NCI-H1092 treated with DMSO at 0.1 percent for 48 hours (cell line): Measurements from ENCODE around the gene IL1RAPL1.

ENCODE experiments used
- DNase-seq: peaks from one replicate; lab custom pipeline; 2025; lab: John Stamatoyannopoulos, UW

Gene IL1RAPL1

DNA sequence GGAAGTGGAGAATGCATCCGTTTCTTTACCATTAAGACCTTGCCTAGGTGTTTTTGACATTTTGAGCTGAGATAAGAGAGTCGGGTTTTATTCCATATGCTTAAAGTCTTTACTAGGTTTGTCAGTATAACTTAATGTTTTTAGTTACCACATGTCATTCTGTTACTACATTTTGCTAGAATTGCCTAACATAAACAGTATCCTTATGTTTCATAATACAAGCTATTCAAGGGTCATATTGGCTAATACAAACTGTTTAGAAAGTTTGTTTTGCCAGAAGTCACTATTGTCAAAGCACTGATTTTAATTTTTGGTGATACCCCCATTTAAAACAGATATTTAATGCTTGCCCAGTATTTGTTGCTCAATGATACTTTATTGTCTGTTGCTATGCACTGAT is 1200.4 kb downstream of the IL1RAPL1 start:
- no peak for DNase-seq

DNA sequence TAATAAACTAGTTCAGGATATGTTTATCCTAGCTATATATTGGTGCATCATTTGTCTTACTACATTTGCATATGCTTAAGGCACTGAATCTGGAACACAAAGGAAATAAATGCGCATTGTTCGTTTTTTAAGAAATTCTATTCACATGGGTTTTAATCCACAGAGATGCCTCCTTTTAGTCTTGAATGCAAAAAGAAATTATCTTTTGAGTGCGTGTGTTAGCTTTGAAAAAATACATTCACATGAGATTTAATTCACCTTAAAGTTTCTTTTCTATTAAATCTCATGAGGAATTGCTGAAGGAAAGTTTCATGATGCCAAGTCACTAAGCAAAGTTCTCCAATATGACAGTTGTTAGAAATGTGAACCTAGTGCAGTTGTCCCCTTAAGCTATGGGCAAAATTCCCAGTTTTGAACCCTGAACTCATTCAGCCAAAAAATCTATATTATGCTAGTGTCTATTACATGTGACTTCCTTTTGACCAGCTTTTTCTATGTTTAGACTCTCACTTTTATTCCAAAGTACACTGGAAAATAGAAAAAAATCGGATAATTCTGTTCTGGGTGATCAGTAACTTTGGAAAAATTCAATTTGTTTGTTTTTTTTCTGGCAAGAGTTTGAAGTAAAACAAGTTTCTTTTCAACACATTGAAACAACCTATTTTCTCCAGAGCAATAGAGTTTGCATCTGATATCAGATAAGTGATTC is 1201.9 kb downstream of the IL1RAPL1 start:
- no peak for DNase-seq

DNA sequence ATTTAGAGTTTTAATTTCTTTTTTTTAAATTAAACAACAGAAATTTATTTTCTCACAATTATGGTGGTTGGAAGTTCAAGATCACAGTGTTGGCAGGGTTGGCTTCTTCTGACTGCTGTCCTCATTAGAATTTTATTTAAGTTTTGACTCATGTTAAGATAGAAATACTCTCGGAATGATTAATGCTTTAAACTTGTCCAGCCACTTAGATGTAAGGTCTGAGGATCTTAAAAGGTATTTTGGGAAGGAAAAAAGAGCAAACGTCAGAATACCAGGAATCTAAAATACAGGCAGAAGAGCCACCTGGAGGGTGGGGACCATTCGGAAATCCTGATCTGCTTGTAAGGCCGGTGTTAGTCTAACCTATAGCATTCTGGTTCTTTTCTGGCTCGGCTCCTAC is 1205.1 kb downstream of the IL1RAPL1 start:
- DNase-seq, result no peak

DNA sequence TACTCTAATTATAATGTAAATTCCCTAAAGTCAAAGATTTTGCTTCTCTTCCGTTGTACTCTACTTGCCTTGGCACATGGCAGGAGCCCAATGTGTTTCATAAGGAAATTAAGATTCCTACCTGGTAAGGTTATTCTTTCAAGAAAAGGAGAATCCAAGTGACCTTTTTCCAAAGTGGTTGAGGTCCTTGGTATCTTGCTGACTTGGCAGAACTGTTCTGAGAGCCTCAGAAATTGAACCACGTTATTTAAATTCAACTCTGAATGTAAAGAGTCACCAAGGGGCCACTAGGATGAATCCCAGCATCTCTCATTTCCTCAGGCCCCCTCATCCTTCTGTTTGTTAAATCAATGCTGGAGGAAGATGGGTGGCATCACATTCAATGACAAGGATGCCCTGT is 1209.9 kb downstream of the IL1RAPL1 start:
- DNase-seq, result no peak

DNA sequence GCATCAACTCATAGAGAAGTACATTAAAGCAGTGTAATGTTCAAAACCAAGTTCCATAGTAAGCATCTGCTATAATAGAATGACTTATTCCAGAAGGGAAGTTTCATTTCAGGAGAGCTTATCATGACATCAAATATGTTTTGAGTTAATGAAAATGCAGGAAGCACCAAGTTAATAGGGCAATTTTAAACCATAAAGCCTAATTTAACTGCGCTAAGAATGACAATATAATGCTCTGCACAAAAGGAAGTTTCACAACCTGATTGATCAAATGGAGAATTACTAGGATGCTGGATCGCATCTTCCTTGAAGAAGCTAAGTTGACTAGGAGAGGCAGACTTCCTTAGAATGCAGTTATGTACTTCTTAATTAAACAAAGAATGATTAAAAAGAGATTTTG is 1211.2 kb downstream of the IL1RAPL1 start:
- no peak for DNase-seq

DNA sequence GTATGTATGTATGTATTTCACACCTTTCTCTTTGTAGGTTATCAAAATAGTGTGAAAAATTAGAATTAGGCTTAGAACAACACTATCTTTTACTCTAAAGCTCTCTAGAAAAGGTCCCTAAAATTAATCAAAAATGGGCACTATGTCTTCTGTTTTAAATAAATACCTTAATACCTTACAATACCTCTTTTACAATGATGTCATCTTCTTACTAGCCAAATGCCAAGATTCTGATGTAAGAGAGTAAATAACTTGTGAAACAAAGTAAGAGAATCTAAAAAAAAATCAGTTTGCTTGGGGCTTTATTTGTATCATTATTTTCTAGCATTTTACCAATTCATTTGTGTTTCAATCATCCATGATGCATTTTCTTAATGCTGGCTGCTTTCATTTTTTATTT is 1225.9 kb downstream of the IL1RAPL1 start:
- no peak for DNase-seq

DNA sequence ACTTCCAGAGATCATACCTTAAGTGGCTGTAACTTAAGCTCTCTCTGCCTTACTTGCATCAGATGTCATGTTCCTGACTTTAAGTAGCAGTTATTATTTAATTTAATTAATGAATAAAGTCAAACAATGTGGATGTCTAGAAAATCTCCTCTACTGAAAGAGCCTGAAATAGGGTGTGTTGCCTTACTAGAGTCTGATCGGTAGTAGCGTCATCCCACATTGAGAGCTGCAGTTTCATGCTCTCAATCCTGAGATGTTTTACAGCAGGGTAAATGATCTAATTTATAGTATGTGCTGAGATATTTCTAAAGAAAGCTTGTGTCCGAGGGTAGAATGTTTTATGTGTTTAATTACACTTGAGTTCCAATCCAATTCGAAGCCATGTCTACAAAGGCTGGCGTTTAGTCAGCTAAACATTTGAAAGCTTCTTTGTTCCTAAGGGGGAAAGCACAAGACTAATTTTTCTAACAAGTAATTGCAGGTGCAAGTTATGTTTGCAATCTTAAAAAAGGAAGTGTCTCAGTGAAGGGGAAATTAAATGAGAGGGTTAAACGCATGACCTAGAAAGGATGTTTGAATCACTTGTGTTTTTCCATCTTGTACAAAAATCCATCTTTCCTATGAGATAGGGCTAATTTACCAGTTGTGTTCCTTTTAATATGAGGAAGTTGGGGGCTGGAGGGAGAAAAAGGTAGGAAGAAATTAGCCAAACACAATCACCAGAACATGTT is 1237.1 kb downstream of the IL1RAPL1 start:
- no peak for DNase-seq

DNA sequence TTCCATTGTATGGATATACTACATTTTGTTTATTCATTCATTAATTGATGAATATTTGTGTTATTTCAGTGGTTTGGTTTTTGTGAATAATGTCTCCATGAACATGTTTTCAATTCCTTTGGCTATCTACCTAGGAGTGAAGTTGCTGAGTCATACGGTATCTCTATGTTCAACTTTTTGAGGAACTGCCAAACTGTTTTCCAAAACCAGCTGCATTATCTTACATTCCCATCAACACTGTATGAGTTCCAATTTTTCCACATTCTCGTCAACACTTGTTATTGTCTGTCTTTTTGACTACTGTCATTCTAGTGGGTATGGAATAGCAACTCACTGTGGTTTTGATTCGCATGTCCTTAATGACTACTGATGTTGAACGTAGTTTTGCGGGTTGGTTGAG is 1239.5 kb downstream of the IL1RAPL1 start:
- no peak for DNase-seq

DNA sequence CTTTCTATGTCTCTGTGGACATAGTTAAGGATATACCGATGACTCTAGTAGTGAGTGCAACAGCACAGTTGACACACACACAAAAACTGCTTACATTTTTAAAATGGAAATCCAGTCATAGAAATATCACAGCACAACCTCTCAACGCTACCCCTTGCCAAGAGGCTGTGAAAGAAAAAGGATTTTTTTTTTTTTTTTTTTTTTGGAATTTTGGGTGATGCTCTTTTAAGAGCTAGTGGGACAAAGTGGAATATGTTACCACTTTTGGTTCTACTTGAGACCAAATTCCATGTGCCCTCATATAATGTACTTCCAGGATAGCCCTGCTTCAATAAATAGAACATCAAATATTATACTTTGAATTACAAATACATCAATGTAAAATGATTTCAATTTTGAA is 1247.1 kb downstream of the IL1RAPL1 start:
- no peak for DNase-seq

DNA sequence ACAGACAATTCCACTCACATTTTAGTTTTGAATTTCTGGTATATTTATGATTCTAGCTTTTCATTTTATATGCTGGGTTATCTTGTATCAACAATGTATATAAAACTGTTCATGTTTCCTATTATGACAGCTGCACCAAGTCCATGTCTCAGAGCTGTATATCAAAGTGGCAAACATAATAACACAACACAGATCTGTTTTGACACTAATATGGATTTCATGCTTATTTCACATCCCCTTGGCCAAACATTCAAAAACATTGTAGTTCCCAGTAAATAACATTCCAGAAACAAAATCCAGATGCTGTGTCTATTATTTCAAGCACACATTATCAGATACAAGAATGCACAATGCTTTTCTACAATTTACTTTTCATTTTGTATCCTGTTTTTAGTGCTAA is 1247.5 kb downstream of the IL1RAPL1 start:
- DNase-seq, result no peak

DNA sequence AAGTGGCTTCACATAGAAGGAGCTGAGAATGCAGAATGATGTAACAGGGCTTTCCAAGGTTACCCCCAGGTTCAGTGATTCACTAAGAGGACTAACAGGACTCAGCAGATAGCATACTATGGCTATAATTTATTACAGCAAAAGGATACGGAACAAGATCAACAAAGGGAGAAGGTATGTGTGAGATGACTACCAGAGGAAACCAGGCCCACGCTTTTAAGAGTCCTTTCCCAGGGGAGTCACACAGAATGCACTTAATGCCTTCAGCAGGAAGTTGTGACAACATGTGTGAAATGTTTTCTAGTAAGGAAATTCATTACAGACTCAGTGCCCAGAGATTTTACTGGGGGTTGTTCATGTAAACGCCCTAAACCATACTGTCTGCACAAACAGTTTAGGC is 1254.5 kb downstream of the IL1RAPL1 start:
- DNase-seq, result no peak

DNA sequence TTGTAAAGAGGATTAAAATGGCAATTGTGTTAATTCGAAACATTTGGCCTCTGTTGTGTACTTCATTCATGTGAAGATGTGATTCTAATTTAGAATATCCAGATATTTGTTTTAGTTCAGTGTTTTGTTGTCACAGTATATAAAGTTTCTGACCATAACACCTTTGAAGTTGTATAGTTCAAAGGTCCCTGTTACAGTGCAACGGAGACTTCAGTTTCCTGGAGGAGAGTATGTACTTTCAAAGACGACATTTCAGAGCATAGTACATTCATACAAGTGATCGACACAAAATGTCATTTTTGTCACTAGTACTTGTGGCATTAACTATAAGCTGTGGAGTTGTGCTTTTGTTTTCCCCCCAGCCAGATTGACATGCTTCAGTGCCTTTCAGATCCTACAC is 1255.3 kb downstream of the IL1RAPL1 start:
- no peak for DNase-seq

DNA sequence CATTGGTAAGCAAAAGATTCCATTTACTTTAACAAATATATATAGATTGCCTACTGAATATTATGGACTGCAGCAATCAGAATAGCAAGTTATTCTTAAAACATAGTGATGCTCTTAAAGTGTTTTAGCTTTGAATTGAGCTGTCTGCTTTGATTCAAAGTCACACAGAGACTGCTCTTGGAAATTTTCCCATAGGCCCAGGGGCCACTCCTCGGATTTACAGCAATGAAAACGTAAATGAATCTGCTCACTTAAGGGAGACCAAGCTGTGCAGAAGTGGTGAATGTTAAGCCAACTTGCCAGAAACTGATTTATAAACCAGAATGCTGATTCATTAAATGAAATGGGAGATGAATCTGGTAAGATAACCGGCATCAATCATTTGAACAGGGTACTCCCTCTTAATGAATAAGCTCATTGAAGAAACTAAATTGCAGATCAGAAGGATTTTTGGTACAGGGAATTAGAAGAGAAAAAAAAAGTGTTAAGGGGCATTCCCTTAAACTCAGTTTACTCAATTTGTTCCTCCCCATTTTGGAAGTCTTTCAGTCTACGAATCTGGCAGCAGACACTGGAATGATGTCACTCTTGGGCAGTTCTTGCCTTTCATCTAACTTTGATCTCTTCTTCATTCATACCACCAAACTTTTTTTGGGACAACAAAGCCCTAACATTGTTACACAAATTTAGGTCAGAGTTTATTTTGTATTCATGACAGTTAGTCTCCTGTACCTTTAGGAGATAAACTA is 1264.8 kb downstream of the IL1RAPL1 start:
- no peak for DNase-seq

DNA sequence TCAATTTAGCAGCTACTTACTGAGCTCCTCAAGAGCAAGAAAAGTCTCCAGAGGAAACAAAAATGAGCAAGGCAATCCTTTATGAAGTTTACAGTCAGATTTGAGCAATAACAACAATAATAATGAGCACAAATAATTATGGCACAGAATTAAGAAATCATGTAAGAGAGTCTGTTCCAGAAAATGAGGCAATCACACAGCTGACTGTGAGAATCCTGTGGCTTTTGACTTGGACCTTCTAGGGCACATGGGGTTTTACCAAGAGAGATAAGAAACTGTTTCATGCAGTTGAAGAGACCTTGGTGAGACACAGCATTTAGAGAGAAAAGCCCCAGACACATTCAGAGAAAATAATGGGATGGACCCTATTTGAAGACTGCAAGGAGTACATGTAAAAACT is 1265.5 kb downstream of the IL1RAPL1 start:
- no peak for DNase-seq

DNA sequence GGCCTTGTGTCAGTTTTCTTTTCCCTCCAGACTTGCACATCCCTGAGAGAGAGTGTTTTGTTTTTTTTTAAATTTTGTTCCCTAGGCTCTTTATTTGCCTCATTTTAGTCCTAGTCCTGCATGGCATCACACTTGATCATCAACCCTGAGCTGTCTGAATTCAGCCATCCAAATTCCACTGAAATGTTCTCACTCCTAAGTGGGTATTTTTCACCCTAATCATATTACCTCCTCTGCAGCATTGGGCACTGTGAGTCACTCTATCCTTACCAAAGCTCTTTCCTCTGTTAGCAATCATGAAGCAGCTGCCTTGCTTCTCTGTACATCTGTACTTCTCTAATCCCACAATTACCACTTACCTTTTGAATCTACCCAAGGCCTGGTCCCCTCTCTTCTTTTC is 1271.5 kb downstream of the IL1RAPL1 start:
- DNase-seq, result no peak

DNA sequence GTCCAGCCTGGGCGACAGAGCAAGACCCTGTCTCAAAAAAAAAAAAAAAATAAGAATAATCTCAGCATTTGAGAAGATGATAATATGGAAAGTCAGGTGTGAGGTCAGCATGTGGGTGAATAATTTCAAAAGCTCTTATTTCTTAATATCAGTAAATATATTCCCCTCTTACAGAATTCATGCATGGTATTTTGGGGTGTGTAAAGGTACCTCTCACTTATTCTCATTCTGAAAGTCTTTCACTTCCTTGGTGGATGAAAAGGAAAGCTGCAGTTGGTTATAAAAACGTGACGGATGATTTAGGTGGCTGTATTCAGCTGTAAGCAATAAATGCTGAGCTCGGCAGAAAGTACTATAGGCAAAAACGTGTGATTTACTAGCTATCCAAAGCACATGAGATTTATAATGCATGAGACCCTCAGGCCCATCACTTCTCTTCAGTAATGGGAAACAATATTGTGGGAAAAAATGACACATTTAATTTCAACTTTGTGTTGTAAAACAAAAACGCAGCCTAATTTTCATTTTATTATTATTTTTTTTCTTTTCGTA is 1275.0 kb downstream of the IL1RAPL1 start:
- no peak for DNase-seq

DNA sequence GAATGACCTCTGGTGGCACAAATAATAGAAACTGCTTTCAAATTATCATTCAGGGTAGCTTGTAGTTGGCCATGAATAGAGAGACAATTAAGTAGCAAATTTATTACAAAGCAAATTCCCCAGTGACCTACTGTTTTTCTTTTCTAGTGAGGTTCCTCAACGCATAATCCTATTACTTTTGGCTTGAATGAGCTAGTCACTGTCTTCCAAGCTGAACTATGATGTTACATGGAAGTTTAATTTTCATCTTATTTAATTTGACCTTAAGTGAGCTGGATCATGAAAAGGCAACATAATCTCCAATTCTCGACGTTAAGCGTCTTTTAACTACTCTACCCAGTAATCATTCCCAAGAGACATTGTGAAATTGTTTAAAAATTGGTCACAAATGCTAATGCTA is 1280.7 kb downstream of the IL1RAPL1 start:
- DNase-seq, result no peak

DNA sequence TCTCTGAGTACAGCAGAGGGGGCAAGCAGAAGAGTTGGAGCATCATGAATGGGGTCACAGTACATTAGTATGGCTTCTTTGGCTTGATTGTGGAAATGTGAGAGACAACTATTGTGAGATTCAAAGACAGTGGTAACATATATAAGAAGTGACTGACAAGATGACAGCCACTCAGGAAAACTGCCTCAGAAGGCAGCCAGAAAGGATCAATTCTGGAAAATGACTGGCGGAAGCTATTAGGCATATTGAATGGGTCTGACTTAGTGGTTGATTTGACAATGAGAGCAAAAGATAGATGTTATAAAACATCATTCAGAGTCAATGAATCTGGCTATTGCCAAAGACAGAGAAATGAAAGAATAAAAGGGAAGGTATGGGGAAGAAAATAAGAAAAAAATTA is 1282.6 kb downstream of the IL1RAPL1 start:
- no peak for DNase-seq

DNA sequence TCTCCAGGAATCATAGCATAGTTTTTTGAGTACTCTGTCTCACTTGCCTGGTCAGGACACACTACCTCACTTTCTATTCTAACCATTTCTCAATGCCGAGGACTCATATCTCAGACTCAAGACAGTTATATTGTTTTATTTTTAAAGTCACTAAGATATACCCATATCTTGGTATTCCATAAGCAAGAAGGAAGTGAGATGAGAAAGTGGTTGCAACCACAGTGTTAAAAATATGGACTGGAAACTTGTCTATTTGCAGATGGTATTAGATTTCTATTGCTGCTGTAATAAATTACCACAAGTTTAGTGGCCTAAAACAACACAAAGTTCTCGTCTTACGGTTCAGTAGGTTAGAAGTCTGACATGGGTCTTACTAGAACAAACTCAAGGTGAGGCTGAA is 1283.4 kb downstream of the IL1RAPL1 start:
- no peak for DNase-seq

DNA sequence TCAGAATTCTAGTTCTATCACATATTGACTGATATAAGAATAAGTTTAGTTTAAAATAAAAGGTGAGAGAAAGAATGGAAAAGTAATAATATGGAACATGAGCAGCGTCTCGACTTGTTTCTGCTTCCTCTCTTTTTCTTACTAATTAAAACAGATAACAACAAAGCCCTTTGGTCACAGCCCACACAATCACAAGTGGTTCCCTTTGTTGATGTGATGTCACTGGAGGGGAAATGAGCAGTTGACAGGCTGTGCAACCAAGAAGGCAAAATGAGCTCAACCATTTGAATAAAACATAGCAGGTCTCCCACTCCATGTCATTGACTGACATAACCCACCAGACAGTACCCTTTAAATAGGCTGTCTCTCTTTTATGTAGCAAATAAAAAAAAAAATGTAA is 1285.6 kb downstream of the IL1RAPL1 start:
- no peak for DNase-seq

DNA sequence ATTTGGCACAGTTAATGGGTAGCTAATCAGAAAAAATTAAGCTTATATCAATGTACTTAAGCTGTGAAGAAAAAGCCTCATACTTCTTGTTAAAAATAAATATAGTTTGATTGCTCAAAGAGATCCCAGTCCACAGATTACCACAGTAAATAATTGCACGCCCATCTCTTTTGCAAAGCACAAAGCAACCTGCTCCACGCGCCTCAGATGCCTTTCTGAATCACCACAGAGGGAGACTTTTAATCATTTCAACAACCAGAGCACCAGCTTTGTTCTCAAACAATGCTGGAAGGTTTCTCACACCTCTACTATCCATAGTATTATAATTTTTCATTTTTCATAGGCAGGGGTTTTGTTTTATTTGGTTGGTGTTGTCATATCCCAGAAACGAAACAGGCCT is 1289.5 kb downstream of the IL1RAPL1 start:
- DNase-seq, result no peak

DNA sequence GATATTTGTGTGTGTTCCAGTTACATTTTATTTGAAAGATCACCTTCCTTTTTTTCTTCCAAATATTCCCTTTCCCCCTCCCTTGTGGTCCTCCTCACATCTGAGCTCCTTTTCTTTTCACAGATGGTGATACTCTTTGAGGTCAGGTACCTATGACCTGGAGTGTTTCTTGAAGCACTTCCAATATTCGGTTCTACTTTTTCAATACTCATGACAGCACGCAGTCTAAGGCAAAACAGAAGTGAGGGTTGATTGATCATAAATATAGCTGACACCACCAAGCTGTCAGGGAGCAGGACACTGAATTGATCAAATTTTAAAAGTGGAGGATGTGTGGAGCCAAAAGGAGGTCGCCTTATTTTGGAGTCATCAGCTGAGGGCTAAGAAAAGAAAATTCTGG is 1293.7 kb downstream of the IL1RAPL1 start:
- no peak for DNase-seq

DNA sequence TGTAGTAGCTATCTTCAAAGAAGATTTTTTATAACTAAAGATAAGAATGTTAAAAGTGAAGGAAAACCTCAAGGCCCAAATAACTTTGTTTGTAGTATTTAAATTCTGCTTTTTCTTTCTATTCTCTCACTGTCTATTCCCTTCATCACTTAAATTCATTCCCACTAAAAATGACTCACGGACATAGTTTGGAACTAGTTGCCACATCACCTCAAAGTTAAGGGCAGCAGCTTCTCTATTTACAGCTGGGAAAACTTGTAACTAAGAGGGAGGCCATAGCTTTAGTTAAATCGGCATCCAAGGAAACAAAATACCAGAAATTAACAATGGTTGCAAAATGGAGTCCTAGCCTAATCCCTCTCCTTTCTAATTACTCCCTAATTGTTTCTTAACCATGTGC is 1302.8 kb downstream of the IL1RAPL1 start:
- DNase-seq, result no peak
